NCI-H446 (cell line): ENCODE measurements around the gene UBE2S.
A peak's percentile ranks its signal among the peaks of the same experiment; 100 is the strongest.

Experiments used
- DNase-seq, 2 experiments: peaks; one replicate each; lab custom pipeline; 2025; lab: John Stamatoyannopoulos, UW

Gene UBE2S

DNA sequence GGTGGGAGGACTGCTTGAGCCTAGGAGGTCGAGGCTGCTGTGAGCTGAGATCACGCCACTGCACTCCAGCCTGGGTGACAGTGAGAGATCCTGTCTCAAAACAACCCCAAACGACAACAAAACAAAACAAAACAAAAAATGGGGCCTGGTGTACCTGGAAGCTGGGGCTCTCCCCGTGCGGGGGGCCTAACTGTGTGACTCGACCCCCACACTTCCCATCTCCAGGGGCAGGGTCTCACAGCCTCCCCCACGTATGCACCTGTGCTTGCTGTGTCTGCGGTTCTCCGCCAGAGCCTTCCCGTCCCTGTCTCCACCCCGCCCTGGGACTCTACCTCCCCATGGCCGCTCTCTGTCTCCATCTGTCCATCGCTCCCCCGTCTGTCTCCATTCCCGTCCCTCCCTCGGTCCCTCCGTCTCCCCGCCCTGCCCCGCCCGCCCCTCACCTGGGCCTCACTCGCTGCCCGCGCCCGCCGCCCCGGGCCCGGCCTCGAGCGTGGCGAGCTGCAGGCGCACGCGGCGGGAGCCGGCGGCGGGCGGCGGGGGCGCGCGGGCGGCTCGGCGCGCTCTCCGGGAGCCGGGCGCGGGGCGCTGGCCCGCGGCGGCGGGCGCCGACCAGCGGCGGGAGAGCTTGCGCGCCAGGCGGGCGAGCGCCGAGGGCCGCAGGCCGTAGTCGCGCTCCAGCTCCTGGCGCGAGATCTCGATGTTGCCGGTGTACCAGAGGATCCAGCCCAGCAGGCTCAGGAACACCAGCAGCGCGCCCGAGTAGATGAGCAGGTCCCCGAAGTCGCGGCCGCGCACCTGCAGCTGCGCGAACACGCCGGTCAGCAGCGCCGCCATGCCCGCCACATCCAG lies 24.1 kb downstream of the UBE2S start:
- DNase-seq = peak in 1 of 2 experiments; percentile 64

DNA sequence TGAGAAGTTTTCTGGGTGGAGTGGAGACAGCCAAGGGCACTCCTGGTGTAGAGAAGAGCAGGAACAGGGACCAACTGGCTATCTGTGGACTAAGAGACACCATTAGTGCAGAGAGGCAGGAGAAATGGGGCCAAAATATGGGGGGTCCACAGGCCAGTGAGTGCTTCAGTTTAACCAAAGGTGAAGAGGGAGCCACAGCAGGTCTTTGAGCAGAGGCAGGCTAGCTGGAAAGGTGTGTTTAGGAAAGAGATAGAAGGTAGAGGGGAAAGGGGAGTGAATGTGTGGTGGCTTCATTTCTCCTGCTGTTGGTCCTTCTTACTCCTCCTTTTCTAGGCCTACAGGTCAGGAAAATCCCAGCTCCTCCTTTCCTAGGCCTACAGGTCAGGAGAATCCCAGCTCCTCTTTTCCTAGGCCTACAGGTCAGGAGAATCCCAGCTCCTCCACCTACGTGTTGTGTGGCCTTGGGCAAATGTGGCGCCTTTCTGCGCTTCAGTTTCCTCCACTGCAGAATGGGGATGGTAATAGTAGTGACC lies 25.0 kb downstream of the UBE2S start:
- DNase-seq = no peak

DNA sequence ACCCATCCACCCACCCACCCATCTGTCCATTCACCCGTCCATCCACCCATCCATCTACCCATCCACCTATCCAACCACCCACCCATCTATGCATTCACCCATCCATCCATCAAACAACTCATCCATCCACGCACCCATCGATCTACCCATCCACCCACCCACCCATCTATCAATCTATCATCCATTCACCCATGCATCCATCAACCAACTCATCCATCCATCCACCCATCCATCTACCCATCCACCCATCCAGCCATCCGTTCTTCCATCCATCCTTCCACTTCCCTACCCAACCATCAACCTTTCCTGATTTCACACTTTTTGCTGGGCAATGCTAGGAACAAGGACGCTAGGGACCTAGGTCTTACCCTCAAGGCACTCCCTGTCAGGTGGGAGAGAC lies 25.6 kb downstream of the UBE2S start:
- no peak for DNase-seq

DNA sequence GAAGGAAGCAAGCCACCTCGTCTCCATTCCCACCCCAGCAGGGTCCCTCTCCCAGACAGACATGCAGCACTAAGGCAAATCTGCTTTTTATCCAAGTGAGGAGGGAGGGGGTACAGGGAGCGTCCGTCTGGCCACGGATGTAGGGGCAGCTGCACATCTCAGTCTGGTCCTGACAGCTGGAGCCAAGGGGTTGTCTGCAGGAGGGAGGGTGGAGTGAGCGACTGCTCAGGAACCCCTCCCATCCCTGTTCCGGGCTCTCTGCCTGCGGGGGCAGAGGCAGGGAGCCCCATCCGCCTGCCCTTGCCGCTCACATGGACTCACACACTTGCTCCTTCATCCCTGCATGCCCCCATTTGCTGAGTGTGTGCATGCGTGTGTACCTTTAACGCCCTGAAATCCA lies 28.4 kb downstream of the UBE2S start:
- no peak for DNase-seq

DNA sequence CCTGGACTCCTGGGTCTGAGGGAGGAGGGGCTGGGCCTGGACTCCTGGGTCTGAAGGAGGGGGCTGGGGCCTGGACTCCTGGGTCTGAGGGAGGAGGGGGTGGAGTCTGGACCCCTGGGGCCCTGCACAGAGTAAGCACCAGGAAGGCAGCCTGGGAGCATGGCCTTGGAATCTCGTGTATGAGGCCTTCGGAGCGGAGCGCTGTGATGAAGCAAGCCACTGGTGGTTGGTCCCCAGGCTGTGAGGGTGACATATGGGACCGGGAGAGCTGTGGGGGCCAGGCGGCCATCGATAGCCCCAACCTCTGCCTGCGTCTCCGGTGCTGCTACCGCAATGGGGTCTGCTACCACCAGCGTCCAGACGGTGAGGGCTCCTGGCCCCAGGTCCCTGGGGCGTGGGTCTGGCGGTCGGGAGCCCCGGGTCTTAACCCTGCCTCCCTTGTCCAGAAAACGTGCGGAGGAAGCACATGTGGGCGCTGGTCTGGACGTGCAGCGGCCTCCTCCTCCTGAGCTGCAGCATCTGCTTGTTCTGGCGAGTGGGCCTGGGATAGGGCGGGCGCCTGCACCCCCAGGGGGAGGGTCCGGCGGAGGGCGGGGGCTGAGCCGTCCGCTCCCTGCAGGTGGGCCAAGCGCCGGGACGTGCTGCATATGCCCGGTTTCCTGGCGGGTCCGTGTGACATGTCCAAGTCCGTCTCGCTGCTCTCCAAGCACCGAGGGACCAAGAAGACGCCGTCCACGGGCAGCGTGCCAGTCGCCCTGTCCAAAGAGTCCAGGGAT lies 30.0 kb downstream of the UBE2S start:
- no peak for DNase-seq

DNA sequence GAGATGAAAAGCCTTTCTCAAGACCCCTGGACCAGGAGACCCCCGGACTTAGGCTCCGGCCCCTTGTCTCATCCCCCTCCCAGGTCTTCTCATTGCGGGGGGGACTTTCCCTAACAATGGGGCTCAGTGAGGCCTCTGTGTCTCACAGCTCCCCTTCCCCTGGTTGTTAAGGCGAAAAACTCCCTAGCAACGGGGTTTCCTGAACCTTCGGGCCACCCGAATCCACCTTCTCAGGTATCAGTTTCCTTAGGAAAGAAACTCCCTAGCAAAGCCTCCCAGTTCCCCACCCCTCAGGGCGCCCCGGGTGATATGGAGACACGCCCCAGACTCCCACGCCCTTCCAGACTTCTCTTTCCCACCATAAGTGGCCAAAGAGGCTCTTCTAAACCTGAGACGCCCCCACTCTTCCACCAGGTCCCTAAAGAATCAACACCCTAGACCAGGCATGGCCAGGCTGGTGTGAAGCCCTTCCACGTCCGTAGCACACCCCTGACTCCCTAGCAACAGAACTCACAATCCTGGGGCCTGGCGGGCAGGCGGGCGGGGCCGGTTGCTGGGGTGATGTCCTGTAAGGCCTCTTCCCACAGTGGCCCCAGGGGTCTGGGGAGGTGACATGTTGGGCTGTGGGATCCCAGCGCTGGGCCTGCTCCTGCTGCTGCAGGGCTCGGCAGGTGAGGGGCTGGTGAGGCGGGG lies 31.2 kb downstream of the UBE2S start, which contains the start of gene TMEM190:
TMEM190 (plus strand) TSS at position 586 of the 693 bp plus-strand sequence; CDS start at position 614, 28 bp downstream.
- no peak for DNase-seq

DNA sequence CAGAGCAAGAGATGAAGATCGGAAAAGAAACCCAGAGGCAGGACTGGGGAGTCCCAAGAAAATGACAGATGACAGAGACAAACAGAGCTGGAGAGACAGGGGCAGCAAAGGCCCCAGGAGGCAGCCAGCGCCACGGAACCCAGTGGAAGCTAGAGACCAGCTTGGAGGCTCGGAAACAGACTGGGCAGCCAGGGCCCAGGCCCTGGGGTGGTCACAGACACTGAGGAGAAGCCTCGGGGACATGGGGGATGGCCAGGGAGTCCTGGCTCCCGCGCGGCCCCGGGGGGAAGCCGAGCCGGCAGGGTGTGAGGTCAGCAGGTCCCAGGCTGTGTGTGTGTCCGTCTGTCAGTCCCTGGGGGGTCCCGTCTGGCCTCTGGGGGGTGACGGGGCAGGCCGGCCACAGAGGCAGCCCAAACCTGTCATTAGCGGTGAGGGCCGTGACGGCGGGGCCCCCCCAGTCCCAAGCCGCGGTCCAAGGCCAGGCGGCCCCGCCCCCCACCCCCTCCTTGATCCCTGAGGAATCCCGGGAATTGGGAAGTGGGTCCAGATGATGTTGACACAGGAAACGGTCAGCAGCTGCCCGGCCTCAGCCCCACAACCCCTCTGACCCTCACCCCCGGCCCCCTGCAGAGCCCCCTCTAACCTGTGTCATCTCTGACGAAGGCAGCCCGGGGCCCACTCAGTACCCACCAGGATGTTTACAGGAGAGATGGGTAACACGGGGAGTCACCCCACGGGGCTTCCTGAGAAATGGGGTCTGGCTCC lies 33.4 kb downstream of the UBE2S start:
- no peak for DNase-seq

DNA sequence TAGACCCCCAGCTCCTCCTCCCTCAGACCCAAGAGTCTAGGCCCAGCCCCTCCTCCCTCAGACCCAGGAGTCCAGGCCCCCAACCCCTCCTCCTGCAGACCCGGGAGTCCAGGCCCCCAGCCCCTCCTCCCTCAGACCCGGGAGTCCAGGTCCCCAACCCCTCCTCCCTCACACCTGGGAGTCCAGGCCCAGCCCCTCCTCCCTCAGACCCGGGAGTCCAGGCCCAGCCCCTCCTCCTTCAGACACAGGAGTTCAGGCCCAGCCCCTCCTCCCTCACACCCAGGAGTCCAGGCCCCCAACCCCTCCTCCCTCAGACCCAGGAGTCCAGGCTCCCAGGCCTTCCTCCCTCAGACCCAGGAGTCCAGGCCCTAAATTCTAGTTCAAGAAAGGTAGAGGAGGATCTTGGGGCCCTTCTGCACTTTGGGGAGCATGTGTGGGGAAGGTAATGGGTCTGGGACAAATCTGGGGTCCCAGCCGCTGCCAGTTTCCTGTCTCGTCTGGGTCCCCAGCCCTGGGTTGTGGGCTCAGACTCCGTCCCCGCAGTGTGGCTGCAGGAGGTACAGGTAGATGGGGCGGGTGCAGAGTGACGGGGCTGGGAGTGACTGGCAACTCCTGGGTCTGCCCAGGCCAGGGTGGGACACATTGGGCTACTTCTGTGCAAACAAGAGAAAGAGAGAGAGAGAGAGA lies 34.1 kb downstream of the UBE2S start:
- no peak for DNase-seq

DNA sequence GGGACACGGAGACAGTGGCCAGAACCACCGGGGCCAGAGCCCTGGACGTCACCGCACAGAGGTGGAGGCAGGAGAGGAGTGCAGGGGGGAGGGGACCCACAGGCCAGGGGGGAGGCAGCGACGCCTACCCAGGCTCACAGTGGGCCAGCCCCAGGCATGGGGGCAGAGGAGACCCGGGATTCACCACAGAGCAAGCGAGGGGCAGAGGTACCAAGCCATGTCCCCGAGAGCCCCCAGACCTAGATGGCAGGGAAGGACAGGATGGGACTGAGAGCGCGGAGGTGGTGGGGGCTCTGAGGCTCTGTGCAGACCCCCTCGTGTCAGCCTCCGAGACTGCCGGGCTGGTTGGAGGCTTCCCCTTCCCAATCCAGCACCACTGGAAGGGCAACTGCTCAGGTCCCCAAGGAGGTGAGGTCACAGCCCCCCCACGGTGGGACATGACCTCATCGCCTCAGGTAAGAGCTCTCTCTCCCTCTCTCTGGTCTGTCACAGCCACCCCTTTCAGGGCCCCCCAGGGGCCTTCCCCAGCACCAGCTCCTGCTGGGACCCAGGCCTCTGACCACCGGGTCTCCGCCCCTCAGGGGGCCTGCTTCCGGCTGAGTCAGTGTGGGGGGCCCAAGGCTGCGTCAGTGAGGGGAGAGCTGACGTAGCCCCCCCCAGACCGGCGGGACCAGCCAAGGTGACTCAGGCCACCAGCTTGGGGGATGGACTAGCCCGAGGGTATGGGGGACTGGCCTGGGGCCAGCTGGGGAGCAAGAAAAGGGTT lies 35.1 kb downstream of the UBE2S start:
- DNase-seq = no peak

DNA sequence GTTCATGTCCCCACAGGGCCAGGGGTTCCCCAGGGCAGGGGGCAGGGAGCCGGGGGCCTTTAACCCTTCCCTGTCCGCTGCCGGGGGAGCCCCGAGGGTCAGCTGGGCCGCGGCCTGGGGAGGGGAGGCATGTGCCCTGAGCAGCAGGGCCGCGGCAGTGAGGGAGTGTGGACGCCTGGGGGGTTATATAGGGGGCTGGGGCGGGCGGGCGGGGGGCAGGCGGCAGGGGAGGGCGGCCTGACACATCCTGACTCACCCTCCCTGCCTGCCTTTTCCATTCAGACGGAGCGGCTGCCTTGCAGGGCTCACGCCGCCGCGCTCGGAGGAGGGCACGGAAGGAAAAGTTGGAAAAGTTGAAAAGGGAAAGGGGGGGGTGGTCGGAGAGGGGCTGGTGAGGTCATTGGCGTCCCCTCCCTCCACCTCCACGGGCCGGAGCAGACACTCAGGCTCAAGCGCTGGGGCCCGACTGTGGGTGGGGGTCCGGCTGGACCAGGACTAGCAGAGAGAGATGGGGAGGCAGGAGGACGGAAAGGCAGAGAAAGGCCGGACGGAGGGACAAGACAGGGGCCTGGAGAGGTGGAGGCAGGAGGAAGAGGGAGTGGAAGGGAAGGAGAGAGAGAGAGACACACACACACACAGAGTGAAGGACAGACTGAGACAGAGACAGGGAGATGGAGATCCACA lies 37.1 kb downstream of the UBE2S start, which contains the start of gene IL11:
IL11 (minus strand) TSS at position 159 of the 684 bp plus-strand sequence; CDS start at position 6, 153 bp downstream.
- no peak for DNase-seq

DNA sequence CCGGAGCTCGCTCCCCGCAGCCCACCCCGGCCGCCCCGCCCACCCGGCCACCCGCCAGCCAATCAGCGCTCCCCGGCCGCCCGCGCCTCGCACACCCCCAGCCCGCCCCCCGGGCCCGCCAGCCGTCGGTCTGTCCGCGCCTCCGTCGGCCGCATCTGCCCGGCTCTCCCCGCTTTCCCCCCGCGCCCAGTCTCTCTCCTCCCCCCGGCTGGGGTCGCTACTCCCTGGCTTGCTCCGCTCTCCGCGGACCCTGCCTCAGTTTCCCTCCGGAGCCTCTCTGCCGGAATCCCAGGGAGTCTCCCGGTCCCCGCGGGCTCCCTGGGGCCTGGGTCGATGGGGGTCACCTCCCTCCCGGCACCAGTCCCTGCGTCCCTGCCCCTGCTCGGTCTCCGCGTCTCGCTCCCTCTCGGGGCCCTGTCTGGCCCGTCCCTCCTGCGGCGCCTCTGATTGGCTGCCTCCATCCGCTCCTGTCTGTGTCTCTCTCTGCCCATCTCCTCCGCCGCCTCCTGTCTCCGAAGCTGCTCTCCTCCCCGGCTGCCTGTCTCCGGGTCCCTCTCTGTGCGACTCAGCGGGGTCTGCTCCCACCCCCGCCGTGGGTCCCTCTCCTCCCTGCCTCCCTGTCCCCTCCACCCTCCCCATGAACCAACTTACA lies 37.8 kb downstream of the UBE2S start:
- no peak for DNase-seq

DNA sequence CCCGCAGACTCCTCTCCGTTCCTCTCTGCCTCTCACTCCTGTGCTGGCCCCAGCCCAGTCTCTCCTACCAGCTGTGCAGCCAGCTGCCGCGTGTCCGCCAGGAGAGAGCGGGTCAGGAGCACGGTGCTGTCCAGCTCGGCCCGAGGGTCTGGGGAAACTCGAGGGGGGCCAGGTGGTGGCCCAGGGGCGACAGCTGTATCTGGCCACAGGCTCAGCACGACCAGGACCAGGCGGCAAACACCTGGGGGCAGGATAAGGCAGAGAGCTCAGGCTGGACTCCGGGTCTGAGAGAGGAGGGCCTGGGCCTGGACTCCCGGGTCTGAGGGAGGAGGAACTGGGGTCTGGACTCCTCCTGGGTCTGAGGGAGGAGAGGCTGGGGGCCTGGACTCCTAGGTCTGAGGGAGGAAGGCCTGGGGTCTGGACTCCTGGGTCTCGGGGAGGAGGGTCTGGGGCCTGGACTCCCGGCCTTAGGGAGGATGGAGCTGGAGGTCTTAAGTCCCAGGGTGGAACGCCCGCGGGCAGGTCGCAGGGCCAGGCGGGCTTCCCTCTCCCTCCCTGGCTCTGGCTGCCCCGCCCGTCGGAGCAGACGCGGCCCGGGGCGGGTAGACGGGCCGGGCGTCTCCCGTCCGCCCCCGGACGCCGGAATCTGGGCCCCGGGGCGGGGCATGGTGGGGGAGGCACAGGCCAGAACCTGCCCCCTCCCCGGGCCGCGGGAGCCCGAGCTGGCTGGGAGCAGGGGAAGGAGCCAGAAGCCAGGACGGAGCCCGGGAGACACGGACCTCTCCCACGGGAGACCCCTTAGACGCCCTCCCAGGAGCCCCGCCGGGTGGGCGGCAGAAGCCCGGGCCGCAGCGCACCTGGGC lies 38.7 kb downstream of the UBE2S start:
- no peak for DNase-seq

DNA sequence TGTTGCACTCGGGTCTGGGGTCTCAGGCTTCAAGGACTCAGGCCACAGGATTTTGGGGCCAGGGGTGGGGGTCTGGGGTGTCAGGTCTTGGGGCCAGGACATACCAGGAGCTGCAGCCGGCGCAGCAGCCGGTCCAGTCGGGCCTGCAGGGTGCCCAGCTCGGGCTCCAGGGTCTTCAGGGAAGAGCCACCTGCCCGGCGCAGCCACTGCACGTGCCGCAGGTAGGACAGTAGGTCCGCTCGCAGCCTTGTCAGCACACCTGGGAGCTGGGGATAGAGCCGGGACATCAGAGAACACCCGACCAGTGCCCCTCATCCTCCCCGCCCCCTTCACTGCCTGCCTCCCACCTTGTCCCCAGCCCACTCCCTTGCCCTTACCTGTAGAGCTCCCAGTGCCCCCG lies 39.5 kb downstream of the UBE2S start:
- DNase-seq = no peak

DNA sequence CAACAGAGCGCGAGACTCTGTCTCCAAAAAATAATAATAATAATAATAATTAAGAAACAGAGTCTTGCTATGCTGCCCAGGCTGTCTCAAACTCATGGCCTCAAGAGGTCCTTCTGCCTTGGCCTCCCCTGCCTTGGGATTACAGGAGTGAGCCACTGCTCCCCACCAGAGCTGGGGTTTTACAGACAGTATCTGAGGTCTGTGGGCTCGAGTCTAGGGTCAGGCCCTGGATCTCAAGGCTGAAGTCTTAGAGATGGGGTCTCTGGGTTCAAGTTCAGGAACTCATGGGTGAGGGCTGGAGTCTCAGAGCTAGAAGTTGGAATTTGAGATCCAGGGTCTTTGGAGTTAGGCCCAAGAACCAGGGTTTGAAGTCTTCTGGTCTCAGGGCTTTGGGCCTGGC lies 40.8 kb downstream of the UBE2S start:
- DNase-seq = no peak

DNA sequence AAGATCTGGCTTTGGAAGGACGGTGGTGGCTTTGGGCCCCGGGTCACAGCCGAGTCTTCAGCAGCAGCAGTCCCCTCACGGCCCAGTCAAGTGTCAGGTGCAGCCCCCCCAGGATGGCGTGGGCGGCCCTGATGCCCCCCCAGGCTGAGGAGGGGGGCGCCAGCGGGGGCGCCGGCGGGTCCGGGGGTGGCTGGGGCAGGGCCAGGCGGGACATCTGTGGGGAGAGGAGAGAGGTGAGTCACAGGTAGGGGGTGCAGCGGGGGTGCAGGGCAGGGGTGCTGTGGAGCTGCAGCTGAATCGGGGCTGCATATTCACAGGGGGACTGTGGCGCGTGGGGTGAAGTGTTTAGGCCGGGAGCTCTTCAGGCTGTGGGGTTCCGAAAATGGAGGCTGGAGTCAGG lies 41.6 kb downstream of the UBE2S start:
- DNase-seq = no peak

DNA sequence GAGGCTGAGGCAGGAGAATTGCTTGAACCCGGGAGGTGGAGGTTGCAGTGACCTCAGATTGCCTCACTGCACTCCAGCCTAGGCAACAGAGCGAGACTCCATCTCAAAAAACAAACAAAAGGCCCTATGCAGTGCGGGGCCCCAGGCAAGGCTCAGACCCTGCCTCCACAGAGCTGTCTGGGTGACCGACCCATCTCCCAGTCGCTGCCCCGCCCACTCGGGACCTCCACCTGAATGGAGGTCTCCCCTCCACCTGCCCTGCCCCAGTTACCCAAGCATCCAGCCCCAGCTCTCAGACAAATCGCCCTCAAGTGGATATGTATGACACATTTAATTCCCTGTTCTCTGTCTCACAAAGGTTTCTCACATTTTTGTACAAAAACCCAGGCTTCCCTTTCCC lies 42.3 kb downstream of the UBE2S start:
- no peak for DNase-seq

DNA sequence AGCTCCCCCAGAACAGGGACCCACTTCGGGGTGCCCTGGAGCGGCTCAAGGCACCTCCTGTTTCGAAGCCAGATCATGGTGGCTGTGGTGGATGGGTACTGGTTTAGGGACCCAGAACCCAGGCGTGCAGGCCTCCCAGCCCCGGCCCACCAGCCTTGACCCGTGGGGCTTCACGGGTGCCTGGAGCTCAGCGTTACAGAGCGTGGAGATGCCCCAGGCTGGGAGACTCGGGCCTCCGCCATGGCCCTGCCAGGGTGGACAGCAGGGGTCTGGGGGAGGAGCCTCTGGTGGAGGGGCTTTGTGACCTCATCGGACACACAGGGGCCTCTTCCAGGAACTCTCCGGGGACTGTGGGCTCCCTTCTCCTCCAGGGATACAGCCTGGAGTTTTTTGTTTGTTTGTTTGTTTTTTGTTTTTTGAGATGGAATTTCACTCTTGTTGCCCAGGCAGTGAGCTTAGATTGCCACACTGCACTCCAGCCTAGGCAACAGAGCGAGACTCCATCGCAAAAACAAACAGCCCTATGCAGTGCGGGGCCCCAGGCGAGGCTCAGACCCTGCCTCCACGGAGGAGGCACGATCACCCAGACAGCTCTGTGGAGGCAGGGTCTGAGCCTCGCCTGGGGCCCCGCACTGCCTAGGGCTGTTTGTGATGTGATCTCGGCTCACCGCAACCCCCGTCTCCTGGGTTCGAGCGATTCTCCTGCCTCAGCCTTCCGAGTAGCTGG lies 44.4 kb downstream of the UBE2S start, which contains the start of gene GARIN5B:
GARIN5B (minus strand) TSS at position 271 of the 727 bp plus-strand sequence; CDS start at position 77, 194 bp downstream.
- DNase-seq = no peak
